ENCODE measurements around the gene FHL2. TPM values are rescaled to one million over a fixed set of nuclear protein-coding genes. Genes with fewer than 3 reads are reported as not detected.

Gene FHL2
- total RNA-seq, 1 donor: 267 TPM

- H3K4me3 ChIP-seq (ENCODE audit: low read depth, low read length): peak overlapping the region; percentile 40
- peak; percentile 19 for TF ChIP-seq CTCF (IDR thresholded peaks at IDR 0.05; ENCODE audit: insufficient read depth, low read length)
- DNase-seq (ENCODE audit: low read depth): peak; percentile 96
Measured at GRCh38 chr2:105393373-105394055, 5.3 kb downstream of the FHL2 start.

GRCh38 chr2:105391763-105392662 is 6.8 kb downstream of the FHL2 start:
- H3K4me3 ChIP-seq (ENCODE audit: low read depth, low read length): no peak overlapping the region
- DNase-seq (ENCODE audit: low read depth): peak; percentile 37
- no peak for TF ChIP-seq CTCF (IDR thresholded peaks at IDR 0.05; ENCODE audit: insufficient read depth, low read length)

DNA sequence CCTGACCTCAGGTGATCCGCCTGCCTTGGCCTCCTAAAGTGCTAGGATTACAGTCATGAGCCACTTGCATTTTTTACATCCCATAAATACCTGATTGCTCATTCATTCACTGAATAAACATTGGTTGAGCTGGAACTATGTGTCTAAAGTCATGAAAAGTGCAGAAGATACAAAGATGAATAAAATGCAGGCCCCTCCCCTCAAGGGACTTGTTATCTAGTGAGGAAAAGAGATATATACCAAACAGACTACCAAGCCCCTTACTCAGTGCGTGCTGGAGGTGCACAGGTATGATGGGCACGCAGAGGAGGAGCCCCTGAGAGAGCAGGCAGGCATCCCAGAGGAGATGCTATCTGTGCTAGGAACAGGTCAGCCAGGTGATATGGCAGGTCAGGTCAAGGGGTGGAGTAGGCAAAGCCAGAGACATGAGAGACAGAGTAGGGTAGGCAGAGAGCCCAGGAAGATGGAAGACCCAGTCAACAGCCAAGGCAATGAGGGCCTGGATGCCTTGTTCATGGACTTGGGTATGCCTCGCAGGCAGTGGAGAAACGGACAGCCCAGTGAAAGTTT is 7.7 kb downstream of the FHL2 start:
- TF ChIP-seq CTCF (IDR thresholded peaks at IDR 0.05; ENCODE audit: insufficient read depth, low read length): no peak
- DNase-seq (ENCODE audit: low read depth): peak; percentile 71
- H3K4me3 ChIP-seq (ENCODE audit: low read depth, low read length): no peak overlapping the region

GRCh38 chr2:105390454-105390853 is 8.4 kb downstream of the FHL2 start:
- no peak for TF ChIP-seq CTCF (IDR thresholded peaks at IDR 0.05; ENCODE audit: insufficient read depth, low read length)
- peak; percentile 49 for DNase-seq (ENCODE audit: low read depth)
- no peak overlapping the region for H3K4me3 ChIP-seq (ENCODE audit: low read depth, low read length)

GRCh38 chr2:105388971-105389381 is 9.9 kb downstream of the FHL2 start:
- H3K4me3 ChIP-seq (ENCODE audit: low read depth, low read length): no peak overlapping the region
- DNase-seq (ENCODE audit: low read depth): peak; percentile 99
- TF ChIP-seq CTCF (IDR thresholded peaks at IDR 0.05; ENCODE audit: insufficient read depth, low read length): no peak

- no peak for DNase-seq (ENCODE audit: low read depth)
- no peak for TF ChIP-seq CTCF (IDR thresholded peaks at IDR 0.05; ENCODE audit: insufficient read depth, low read length)
- H3K4me3 ChIP-seq (ENCODE audit: low read depth, low read length): no peak overlapping the region
Measured at GRCh38 chr2:105387225-105387624, 11.6 kb downstream of the FHL2 start.

All from fibroblast of the aortic adventitia (primary cell).